ENCODE data around the gene ADAT3.
A peak's percentile ranks its signal among the peaks of the same experiment; 100 is the strongest.

ADAT3 gene

GRCh38 chr19:1905110-1905862, at the start of gene ADAT3, which contains the start of gene SCAMP4:
Gene ADAT3 (plus strand): TSS chr19:1905399. CDS start chr19:1912048, 6,649 bp downstream.
Gene SCAMP4 (plus strand): TSS chr19:1905399. CDS start chr19:1915020, 9,621 bp downstream.
- DNase-seq (ENCODE audit: low read depth in 2 of 2): peak; percentile 97 to 99

GRCh38 chr19:1855828-1856255, 49.4 kb upstream of the ADAT3 start:
- DNase-seq (ENCODE audit: low read depth in 2 of 2): no peak

- no peak for DNase-seq (ENCODE audit: low read depth in 2 of 2)
Measured at GRCh38 chr19:1856345-1856697, 48.9 kb upstream of the ADAT3 start.

- DNase-seq (ENCODE audit: low read depth in 2 of 2): peak in 1 of 2 donors; percentile 49
Measured at GRCh38 chr19:1856698-1857603, 48.2 kb upstream of the ADAT3 start.

GRCh38 chr19:1857648-1858326, 47.4 kb upstream of the ADAT3 start:
- DNase-seq (ENCODE audit: low read depth in 2 of 2): no peak

GRCh38 chr19:1858412-1859081, 46.7 kb upstream of the ADAT3 start:
- no peak for DNase-seq (ENCODE audit: low read depth in 2 of 2)

GRCh38 chr19:1859331-1859781, 45.8 kb upstream of the ADAT3 start:
- no peak for DNase-seq (ENCODE audit: low read depth in 2 of 2)

- DNase-seq (ENCODE audit: low read depth in 2 of 2): peak in 1 of 2 donors; percentile 60
Measured at GRCh38 chr19:1860042-1860775, 45.0 kb upstream of the ADAT3 start.

- no peak for DNase-seq (ENCODE audit: low read depth in 2 of 2)
Measured at GRCh38 chr19:1860821-1861598, 44.2 kb upstream of the ADAT3 start.

GRCh38 chr19:1861599-1862031, 43.6 kb upstream of the ADAT3 start:
- DNase-seq (ENCODE audit: low read depth in 2 of 2): no peak

GRCh38 chr19:1862068-1862423, 43.2 kb upstream of the ADAT3 start:
- no peak for DNase-seq (ENCODE audit: low read depth in 2 of 2)

- DNase-seq (ENCODE audit: low read depth in 2 of 2): peak in 1 of 2 donors; percentile 47
Measured at GRCh38 chr19:1862424-1863327, 42.5 kb upstream of the ADAT3 start.

- DNase-seq (ENCODE audit: low read depth in 2 of 2): no peak
Measured at GRCh38 chr19:1863328-1863637, 41.9 kb upstream of the ADAT3 start, which contains the start of gene KLF16. Gene KLF16 (minus strand): TSS chr19:1863579. CDS start chr19:1863497, 82 bp downstream.

- peak; percentile 92 to 94 for DNase-seq (ENCODE audit: low read depth in 2 of 2)
Measured at GRCh38 chr19:1863638-1864479, 41.3 kb upstream of the ADAT3 start.

GRCh38 chr19:1864480-1865171, 40.6 kb upstream of the ADAT3 start:
- DNase-seq (ENCODE audit: low read depth in 2 of 2): peak in 1 of 2 donors; percentile 58

- DNase-seq (ENCODE audit: low read depth in 2 of 2): no peak
Measured at GRCh38 chr19:1865172-1866010, 39.8 kb upstream of the ADAT3 start.

Data from stimulated activated CD4-positive, alpha-beta T cell treated with anti-CD3 and anti-CD28 coated beads, Interleukin-4, amount 100 ng/mL, for 48 hours (primary cell).